ENCODE measurements around the gene STUM.

The STUM gene

DNA sequence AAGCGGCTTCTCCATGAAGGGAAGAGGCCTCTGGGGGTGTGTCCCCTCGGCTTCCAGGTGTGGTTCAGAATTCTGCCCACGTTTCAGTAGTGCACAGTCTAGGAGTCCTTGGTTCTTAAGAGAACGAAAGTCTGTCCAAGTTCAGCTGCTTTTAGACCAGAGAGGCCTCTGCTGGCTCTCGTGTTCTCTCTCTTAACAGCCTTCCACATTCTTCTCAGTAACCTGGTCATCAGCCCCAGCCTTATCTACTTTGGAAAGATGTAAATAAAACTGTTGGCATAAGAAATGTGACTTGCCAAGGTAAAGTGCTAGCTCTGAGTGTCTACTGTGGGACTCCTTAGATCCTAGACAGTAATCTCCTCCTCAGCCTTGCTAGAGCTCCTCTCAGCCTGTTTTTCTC, 15.3 kb upstream of the STUM start:
- H3K4me3 ChIP-seq (ENCODE audit: low read depth, low read length): no peak overlapping the region
- no peak for DNase-seq (ENCODE audit: low read depth)
- TF ChIP-seq, protein P1, sequence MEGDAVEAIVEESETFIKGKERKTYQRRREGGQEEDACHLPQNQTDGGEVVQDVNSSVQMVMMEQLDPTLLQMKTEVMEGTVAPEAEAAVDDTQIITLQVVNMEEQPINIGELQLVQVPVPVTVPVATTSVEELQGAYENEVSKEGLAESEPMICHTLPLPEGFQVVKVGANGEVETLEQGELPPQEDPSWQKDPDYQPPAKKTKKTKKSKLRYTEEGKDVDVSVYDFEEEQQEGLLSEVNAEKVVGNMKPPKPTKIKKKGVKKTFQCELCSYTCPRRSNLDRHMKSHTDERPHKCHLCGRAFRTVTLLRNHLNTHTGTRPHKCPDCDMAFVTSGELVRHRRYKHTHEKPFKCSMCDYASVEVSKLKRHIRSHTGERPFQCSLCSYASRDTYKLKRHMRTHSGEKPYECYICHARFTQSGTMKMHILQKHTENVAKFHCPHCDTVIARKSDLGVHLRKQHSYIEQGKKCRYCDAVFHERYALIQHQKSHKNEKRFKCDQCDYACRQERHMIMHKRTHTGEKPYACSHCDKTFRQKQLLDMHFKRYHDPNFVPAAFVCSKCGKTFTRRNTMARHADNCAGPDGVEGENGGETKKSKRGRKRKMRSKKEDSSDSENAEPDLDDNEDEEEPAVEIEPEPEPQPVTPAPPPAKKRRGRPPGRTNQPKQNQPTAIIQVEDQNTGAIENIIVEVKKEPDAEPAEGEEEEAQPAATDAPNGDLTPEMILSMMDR (conservative IDR thresholded peaks at IDR 0.05; ENCODE audit: low read depth, low read length): no peak

DNA sequence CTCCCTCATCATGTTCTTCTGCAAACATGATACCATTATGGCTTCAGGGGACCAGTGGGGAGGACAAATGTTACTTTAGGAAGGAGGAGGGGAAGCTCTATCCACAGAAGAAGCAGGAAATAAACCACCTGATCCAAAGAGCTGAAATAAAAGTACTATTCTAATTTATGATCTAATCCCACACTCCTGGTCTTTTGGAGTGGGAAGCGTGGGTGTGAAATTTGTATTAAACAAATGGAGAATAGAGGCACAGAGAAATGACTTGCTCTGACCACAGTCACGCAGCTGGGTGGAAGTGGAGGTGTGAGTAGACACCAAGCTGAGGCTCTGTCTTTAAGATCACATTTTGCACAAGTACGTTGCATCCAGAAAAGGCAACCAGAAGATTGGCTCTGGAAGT, 14.5 kb upstream of the STUM start:
- no peak for DNase-seq (ENCODE audit: low read depth)
- TF ChIP-seq, protein P1 (conservative IDR thresholded peaks at IDR 0.05; ENCODE audit: low read depth, low read length): no peak

DNA sequence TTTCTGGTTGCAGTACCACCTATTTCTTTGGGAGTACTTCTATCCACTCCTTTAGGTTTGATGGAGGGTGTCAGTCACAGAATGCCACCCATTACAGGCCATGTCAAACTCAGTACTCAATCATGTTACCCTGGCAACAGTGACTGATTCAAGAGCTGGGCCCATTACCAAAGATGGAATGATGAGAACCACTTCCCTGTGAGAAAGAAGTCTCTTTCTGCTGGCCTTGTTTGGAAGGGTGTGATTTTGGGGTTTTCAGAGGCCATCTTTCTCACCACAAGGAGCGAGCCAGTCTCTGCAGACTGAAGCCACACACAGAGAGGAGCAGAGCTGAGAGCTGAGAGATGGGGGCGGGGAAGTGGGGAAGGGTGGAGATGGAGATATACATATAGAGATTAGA, 13.9 kb upstream of the STUM start:
- TF ChIP-seq, protein P1 (conservative IDR thresholded peaks at IDR 0.05; ENCODE audit: low read depth, low read length): no peak
- DNase-seq (ENCODE audit: low read depth): no peak
- no peak overlapping the region for H3K4me3 ChIP-seq (ENCODE audit: low read depth, low read length)

More for the DNA sequence above, 14.5 kb upstream of the STUM start:
- H3K4me3 ChIP-seq (ENCODE audit: low read depth, low read length): no peak overlapping the region

DNA sequence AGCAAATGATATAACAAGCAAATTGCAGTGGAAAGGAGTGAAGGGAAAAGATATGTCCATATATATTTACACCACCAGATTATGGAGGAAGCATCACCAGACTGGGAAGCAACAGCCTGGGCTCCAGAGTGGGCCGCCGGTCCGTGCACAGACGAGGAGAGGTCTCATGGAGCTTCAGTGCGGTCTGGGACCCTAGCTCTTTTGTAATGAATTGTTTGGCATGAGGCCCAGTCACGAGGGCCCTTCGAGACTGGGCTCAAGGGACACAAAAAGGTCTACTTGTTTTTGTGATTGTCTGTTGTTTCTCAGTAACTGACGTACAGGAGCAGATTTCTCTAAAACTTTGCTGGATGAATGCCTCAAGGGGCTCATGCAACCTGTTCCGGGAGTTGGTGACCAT, 12.9 kb upstream of the STUM start:
- no peak for DNase-seq (ENCODE audit: low read depth)
- TF ChIP-seq, protein P1 (conservative IDR thresholded peaks at IDR 0.05; ENCODE audit: low read depth, low read length): no peak
- no peak overlapping the region for H3K4me3 ChIP-seq (ENCODE audit: low read depth, low read length)

DNA sequence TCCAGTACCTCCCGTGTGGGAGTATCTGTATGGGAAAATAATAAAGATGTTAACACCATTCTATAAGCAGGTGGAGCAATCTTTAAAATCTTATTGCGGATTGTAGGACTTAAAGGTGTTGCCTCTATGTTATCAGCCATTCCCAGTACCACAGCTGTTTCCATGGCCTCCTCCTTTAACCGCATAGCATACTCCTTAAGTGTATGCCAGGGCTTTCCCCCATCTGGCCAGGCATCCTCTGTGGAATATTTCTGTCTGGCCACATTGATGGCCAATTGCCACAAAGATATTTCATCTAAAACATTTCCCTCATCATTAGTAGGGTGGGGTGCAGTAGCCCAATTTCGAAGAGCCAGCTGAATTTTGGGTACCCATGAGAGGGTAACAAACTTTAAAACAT, 7.3 kb upstream of the STUM start:
- TF ChIP-seq, protein P1 (conservative IDR thresholded peaks at IDR 0.05; ENCODE audit: low read depth, low read length): no peak
- H3K4me3 ChIP-seq (ENCODE audit: low read depth, low read length): no peak overlapping the region
- DNase-seq (ENCODE audit: low read depth): no peak

DNA sequence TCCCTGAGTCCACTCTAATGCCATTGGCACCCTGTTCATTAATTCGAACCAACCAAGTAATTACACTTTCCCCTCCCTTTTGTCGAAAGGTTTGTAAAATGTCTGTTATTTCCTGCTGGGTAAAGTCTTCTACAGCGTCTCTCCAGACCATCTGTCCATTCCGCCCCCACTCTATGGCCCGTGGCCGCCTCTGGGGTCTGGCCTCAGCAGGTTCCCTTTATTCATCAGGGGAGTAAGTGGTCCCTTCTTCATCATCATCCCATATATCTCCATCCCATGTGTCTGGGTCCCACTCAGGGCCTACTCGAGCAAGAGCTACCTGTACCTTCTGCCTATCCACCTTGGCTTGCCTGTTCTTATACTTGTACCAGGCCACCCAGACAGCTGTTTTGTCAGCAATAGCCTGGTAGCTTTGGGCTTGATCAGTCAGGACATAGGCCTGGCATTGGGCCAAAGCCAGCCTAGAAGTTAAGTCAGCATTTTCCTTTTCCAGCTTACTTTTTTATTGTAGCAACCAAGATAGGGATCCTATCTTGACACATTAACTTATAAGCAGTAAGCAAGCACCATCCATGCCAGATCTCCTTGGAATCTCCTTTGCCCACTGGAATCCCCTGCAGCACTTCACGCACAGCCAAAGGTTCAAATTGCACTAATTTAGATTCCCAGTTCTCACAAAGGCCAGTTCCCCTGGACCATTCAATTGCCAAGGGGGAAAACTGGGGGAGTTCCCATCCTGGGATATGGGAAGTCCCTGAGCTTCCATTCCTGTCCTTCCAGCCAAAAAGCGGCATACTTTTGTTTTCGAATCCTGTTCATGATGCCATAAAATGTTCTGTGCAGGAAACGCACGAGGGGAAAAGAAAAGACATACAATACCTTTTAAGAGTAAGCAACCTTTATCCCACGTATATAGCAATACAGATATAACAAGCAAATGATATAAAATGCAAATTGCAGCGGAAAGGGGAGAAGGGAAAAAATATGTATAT, 6.6 kb upstream of the STUM start:
- peak; percentile 40 for DNase-seq (ENCODE audit: low read depth)
- H3K4me3 ChIP-seq (ENCODE audit: low read depth, low read length): no peak overlapping the region
- TF ChIP-seq, protein P1 (conservative IDR thresholded peaks at IDR 0.05; ENCODE audit: low read depth, low read length): no peak

All from choroid plexus epithelial cell (primary cell).